Stimulated activated CD8-positive, alpha-beta memory T cell treated with anti-CD3 and anti-CD28 coated beads, Interleukin-4, amount 100 ng/mL, for 4 hours (primary cell): ENCODE measurements around the gene S1PR3.

Experiments used
- DNase-seq, 2 donors: peaks; one replicate each; pipeline ENCODE4 v3.0.0-alpha.2; 2020; ENCODE audit warnings: low read depth in 2 of 2, low spot score in 1 of 2

Gene S1PR3

DNA sequence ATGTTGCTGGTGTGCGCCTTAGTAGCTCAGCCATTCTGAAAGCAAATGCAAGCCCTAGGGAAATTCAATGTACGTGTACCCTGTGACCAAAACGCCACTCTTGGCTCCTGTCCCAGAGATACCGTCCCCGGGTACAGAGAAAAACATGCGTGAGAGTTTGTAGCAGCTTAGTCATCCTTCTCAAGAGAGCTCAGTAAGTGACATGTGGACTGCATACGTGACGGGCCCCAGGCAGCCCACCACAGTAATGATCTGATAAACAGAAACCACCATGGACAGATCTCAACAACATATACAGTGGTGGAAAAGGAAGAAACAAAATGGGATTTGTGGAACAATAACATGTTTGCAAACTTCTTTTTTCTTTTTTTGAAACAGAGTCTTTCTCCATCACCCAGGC, 45.1 kb downstream of the S1PR3 start:
- DNase-seq = no peak

DNA sequence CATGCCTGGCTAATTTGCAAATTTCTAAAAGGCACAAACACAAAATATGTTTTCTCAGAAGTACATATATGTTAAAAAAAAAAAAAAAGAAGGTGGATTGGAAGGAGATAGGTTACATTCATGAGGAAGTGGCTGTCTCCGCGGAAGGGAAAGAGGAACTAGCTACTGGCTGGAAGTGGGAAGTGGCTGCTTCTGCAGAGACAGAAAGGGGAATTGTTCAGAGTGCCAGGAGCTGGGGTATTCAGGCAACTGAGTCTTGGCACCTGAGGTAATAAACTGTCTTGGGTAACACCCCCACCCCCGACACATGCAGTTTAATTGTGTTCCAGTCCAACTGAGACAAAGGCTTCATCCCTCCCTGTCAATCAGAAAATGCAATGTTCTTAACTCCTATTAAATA, 45.6 kb downstream of the S1PR3 start:
- DNase-seq = no peak

DNA sequence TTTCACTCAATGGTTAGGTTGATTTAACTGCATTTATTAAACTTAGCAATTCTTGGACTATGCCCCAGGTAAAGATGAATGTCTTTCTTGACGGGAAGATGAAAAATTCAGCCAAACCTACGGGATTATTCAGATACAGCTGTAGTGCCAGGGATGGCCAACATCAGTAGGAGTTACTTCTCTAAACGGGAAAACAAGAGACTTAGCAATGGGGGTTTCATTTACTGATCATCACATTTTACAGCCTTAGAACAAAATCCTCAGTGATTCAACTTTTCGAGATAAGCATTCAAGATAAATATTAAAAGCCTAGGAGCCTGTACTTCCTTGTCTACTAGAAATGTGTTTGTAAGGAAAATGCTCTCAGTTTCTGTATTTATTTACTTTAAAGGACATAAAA, 46.1 kb downstream of the S1PR3 start:
- no peak for DNase-seq

DNA sequence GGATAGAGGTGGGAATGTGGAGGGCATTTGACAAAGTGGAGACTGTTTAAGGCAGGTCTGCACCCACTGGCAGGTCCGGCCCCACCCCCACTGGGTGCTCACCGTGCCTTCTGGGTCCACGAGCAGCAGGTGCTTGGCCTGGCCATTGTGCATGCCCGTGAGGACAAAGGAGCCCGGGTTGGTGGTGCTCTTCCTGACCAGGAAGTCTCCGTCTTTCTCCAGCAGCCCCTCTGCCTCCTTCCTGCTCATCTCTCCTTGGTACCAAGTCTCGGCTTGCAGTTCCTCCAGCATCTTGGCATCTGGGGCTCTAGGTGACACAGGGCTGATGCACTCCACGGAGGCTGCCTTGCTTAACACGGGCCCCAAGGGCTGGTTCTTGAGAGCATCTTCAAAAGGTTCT, 46.6 kb downstream of the S1PR3 start:
- no peak for DNase-seq

DNA sequence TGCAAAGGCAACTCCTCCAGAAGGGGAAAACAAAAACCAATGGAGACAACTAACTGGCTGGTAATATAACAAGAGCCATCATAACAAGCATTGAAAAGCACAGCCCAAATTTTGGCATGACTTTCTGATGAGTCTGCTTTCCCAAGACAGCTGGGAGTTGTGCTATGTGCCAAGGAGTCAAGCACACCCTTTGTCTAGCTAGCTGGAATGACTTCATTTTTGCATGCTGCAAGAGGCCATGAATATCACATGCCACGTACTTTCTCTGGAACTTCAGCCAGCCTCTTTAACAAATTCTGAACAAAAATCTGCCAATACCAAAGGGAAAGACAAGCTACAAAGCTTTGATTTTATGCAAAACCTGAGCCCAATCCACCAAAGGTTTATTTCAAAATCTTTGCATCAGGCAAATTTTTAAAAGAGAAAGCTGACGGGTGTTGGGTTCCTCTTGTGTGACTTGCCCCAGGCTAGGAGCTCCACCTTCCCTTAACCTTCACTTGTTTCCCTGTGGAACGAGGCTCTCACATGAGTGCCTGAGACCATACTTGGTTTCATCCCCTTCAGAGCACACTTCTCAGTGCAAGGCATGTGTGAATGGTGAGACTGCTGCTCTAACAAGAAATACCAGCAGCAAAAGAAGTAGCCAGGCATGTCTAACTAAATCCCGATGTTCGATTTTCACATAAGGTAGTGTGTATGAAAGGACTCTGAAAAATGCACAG, 47.3 kb downstream of the S1PR3 start:
- no peak for DNase-seq

DNA sequence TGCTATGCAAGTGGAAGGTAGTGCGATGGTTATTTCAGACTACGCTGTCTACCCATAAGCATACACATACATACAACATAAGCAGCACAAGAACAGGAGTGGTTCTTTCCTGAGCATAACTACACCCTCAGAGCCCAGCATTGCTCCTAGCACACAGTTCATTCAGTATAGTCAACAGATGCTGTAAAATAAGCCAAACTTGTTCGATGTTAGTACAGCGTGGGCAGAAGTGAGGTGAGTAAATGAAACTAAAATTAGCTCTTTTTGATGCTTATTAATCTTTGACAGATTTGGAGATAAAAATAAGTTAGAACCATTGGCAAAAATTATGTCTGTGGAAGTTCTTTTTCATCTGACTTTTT, 47.8 kb downstream of the S1PR3 start:
- no peak for DNase-seq

DNA sequence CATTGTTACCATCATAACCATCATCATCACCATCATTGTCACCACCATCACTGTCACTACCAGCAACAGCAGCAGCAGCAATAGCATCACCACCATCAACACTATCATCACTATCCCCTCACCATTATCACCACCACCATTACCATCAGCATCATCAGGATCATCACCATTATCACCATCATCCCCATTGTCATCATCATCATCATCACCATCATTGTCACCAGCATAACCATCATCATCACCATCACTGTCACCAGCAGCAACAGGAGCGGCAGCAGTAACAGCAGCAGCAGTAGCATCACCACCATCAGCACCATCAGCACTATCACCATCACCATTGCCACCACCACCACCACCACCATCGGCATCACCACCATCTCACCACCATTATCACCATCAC, 48.4 kb downstream of the S1PR3 start:
- no peak for DNase-seq

DNA sequence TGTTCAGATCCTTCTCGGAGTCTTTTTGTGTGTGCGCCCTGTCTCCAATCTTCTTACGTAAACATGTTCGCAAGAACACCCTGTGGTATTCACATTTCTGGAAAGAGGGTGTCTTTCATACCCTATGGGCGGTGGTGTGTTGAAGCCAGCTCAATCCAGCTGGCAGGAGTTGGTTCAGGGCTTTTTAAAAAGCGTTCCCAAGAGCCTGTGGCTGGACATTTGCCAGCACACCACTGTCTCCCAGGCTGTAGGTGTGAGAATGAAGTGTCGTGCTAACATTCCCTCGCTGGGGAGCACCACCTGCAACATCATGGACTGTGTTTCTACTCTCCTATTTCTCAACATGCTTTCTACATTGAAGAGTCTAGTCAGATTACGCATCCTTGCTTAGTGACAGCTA, 51.7 kb downstream of the S1PR3 start:
- no peak for DNase-seq

DNA sequence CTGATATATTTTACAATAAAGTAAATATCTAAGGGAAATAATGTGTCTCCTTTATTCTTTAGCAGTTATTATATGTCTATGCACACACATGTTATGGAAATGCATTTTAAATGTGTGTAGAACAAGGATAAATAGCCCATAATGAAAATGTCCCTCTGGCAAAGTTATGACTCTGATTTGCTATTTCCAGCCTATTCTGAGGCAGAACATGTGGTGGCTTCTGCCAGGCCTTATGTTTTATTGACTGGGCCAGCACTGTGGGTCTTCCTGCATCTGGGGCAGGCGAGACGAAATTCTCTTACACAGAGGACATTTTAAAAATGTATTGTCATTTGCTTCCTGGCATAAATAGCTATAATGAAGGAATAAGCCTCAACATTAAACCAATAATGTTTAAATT, 52.8 kb downstream of the S1PR3 start:
- no peak for DNase-seq

DNA sequence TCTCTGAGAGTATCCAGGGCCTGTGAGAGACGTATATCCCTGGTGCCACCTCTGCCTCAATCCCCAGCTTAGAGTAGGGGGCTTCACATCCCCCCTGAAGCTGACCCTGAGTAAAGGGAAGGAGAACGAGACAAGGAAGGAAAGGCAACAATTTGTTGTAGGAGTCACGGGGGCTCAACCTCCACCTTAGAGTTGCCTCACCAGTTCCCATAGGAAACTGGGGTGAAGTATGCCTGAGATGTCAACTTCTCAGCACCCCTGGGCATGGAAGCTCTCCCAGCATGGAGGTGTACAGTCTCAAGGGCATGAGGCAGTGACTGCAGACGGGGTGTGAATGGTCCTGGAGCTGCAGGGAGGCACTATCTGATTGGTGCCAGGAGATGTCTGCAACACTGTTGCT, 53.6 kb downstream of the S1PR3 start:
- no peak for DNase-seq

DNA sequence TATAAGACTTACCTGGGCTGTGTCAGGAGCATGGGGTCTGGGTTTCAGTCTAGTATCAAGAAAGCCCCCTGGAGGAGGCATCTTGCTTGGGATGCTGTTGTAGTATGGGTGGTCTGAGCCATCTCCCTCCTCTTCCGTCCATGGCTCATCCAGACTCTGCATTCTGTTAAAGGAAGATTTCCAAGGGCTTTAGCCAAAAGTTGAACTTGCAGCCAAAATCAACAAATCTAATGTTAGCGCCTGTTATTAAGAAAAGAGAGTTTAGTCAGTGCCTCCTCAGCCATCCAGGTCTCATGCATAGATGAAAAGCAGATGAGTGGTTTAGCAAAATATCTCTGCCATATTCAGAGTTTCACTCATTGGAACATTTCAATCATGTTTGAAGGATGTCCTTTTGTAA, 55.6 kb downstream of the S1PR3 start:
- DNase-seq = no peak

DNA sequence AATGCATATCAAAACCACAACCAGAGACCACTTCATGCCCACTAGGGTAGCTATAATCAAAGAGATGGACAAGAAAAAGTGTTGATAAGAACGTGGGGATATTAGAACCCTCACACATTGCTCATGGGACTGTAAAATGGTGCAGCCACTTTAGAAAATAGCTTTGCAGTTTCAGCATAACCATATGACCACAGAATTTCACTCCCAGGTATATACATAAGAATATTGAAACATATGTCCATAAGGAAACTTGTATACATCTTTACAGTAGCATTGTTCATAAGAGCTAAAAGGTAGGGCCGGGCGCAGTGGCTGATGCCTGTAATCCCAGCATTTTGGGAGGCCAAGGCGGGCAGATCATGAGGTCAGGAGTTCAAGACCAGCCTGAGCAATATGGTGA, 56.4 kb downstream of the S1PR3 start:
- no peak for DNase-seq

DNA sequence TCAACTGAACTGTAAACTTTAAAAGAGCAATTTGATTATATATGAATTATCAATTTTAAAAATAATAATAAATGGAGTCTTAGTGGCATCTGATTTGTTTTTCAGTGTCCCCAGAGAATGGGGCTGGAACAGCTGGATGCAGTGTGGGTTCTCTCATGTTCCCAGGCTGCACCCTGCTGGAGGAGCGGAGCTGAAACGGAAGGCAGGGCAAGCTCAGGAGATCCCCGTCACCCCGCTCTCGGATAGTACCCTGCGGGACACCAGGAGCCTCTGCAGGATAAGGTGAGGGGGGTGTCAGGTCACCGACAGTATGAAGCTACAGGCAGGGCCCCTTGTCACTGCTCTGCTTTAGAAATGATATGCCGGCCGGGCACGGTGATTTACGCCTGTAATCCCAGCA, 57.3 kb downstream of the S1PR3 start:
- no peak for DNase-seq

DNA sequence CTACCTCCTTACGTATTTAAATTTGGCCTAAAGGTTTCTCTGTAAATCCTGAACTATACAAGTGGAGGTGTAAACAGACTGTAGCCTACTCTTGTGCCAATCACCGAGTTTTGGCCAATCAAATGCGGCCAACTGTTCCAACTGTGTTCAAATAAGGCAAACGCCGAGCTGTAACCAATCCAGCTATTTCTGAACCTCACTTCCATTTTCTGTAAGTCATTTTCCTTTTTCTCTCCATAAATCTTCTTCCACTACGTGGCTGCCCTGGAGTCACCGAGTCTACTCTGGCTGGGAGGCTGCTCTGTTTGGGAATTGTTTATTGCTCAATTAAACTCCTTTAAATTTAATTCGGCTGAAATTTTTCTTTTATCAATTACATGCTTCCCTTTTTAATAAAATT, 58.4 kb downstream of the S1PR3 start:
- no peak for DNase-seq

DNA sequence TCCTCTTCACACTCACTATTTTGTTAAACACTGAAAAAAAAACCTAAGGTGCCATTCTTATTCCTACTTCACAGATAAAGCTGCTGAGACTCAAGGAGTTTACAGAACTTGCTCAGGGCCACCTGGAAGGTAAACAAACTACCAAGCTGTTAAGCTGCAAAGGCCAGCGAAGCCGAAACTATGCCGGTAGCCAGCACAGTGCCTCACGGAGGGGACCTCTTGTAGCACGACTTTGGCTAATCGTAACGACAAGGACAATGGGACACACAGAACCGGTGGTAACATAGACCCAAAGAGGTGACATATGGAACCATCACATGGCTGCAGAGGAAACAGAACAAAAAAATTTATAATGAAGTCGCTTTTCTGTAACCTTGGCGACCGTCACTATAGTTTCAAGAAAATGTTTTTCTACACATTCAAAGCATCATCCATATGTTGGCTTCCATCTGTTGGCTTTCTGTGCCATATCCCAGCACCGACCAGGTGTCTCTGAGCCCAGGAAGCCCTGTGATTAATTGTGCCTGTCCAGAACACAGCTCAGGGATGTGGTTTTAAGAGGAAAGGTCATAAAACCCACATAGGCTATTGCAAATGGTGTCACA, 60.3 kb downstream of the S1PR3 start:
- no peak for DNase-seq

DNA sequence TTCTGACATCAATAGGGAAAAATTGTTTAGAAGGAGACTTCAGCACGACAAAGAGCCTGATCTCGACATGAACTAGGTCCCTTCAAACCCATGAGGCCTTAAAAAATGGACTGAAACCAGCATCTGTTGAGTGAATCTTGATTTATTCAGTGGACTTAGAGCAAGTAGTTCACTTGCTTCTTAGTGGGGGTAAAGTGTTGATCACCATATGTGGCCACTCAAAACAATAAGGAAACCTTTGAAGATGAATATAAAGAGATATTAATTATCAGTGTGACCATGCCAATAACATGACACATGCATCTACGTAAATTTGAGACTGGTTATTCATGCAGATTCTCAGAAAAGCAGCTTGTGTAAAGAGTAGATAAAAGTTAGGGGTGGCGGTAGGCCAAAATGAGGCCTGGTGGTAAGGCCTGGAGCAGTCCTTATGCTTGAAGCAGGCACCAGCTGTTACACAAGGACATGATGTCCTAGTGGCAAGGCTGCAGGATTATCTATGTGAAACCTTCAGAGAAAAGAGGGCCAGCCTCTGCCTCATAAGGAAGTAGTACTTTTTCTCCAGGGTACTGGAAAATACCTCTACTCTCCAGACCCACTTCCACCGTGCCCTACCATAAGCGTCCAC, 61.3 kb downstream of the S1PR3 start:
- DNase-seq = no peak

DNA sequence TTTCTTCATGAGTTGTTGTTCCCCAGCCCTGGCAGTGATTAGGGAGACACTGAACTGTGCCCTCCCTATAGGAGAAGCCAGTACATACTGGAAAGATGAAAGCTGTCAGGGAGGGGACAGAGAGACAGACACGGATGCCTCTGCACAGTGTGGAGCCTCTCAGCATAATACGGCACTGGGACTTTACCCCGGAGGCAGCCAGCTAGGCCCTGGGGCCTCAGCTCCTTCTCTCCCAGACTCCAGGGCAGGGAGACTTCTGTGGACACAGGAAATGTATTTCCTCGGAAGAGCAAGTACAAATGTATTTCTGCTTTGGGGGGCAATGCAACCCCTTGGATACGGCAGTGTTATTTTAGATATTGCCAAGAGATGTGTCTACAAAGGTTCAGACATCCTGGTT, 62.0 kb downstream of the S1PR3 start:
- no peak for DNase-seq
